Muscle of arm (tissue), 12 donors: ENCODE results near the gene ADIPOR2. TPM values are rescaled to one million over a fixed set of nuclear protein-coding genes. Genes with fewer than 3 reads are reported as not detected.
"Not testable (repeated sequence)": the region's sequence is repeated elsewhere in the genome, so short reads cannot be mapped to it uniquely, and the experiment has no call there.

ENCODE experiments used
- DNase-seq: peaks from one replicate; pipeline ENCODE4 v3.0.0-alpha.2; 2013
- polyA plus RNA-seq, 12 donors: library from polyadenylated mRNA; unstranded; fragments of 120-200 nt; gene quantifications; one replicate each; pipeline ENCODE4 v1.2.1, GENCODE V29; 2013; ENCODE audit not compliant: insufficient read length in 12 of 12

The ADIPOR2 gene
- polyA plus RNA-seq, 12 donors, result 17.3 to 30.6 (median 26.6) TPM; not detected in 1

DNA sequence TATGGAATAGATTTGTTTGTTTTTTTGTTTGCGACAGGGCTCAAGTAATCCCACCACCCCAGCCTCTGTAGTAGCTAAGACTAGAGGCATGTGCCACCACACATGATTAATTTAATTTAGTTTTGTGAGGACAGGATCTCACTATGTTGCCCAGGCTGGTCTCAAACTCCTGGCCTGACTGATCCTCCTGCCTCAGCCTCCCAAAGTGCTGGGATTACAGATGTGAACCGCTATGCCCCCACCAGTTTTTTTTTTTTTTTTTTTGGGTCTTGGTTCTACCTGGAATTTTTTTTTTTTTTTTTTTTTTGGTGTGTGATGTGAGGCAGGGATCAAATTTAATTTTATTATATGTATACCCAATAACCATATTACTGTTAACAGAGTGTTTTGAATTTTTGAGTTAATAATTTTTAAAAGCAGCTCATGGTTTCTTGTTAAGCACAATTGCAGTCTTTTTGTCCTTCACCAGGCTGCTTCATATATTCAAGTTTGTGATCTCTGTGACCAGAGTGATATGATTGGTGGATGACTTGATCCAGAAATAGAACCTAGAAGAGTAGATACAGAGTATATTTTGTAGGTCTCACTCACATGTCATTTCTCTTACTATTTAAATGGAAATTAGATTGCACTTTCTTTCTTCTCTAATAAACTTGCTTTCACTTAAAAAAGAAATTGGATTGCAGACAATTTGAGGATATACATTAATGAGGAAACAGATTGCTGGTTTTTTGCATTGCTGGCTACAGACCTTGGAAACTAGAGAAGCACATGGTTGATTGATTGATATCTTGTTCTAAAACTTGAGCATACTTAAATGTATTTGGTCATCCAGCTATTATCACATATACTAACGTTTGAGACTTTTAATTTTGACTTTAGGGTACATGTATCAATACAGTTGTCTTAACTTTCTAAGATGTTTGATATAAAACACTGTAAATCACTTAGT, 13.2 kb downstream of the ADIPOR2 start:
- no peak for DNase-seq

DNA sequence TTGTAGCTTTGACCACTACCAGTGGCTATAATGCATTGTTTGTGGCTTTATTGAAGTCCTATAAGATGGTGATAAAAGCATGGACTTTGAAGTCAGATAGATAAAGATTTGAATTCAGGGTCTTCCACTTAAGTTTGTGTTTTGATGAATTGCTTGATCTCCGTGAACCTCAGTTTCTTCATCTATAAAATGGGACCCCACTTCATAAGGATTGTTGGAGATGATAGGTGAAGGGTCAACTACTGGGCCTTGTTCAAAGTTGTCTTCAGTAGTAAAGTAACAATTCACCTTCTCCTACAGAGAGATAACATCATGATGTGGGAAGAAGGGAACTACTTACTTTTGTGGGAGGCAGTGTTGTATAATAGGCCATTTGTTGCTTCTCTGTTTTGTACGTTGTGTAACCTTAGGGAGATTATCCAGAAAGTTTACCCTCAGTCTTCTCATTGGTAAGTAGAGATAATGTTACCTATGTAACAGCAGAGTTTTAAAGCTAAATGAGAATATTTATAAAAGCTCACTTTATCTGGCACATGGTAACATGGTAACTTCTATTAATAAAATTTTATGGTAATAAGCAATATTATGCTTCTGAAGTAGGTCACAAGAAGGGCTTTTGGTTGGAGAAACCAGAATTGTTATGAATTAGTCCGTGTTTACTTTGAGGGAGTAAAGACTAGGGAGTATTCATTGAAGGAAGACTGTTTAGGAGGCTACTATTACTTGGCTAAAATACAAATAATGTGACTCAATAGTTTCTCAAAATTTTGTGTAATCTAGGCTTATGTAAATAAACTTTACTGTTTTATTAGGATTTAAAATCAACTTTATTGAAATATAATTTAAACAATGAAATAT, 15.1 kb downstream of the ADIPOR2 start:
- no peak for DNase-seq

DNA sequence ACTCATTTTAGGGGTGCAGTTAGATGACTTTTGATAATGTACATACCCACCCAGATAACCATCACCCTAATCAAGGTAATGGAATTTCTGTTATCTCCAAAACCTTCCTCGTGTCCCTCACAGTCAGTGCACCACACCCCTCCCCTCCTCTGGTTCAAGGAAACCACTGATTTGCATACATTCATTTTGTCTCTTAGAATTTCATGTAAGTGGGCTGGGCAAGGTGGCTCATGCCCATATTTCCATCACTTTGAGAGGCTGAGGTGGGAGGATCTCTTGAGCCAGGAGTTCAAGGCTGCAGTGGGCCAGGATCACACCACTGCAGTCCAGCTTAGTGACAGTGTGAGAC, 15.7 kb downstream of the ADIPOR2 start:
- DNase-seq, result no peak

DNA sequence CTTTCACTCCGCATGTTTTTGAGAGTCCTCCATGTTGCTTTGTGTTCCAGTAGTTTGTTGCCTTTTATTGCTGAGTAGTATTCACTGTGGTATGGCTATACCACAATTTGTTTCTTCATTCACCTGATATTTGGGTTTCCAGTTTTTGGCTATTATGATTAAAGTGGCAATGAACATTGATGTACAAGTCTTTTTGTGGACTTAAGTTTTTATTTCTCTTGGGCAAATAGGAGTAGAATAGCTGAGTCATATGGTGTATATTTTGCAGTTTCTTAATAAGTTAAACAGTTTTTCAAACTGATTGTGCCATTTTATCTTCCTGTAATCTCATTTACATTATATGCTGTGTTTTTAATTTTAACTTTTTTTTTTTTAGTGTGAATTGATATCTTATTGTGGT, 16.2 kb downstream of the ADIPOR2 start:
- DNase-seq, result no peak

DNA sequence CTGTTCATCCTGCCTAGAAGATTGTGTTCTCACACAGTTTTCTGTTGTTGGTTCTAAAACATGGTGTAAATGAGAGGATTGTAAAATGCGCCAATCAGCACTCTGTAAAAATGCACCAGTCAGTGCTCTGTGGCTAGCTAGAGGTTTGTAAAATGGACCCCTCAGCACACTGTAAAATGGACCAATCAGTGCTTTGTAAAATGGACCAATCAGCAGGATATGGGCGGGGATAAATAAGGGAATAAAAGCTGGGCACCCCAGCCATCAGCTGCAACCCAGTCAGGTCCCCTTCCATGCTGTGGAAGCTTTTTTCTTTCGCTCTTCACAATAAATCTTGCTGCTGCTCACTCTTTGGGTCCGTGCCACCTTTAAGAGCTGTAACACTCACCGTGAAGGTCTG, 19.1 kb downstream of the ADIPOR2 start:
- not testable (repeated sequence) for DNase-seq

DNA sequence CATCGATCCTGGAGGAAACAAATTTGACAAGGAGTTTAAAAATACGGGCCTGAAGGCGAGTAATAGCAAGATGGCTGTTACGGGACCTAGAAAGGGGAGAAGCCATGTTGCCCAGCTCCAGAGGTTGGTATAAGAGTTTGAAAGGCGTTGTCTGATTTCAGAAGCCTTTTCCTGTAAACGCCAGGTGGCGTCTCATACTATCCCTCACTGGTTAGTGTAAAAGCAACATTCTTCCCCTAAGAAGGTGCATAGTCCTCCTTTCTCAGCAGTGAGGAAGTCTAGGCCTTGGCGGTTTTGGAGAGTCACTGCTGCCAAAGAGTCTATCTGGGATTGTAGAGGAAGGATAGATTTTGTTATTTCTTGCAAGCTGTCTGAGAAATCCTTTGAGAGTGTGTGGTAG, 20.0 kb downstream of the ADIPOR2 start:
- DNase-seq, result not testable (repeated sequence)

DNA sequence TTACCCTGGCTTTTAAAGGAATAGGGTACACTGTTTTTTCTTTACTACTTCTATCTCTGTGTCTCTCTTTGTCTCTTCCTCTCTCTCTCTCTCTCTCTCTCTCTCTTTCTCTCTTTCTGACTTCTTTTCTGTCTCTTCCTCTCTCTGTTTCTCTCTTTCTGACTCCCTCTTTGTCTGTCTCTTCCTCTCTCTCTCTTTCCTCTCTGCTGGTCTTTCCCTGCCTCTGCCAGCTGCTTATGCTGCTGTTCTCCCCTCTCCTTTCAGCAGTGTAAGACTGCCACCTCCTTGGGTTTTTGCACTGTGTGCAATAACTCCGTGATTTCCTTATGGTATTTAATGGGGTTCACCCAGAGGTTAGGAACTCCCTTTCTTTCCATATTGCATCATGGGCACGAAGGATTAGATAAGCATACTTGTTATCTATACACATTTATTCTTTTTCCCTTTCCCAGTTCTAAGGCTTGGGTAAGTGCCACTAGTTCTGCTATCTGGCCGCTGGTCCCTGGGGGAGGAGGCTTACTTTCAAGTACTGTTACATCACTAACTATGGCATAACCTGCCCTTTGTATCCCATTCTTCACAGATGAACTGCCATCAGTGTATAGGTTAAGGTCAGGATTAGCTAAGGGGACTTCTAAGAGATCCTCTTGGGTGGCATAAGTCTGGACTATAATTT, 20.8 kb downstream of the ADIPOR2 start:
- DNase-seq, result not testable (repeated sequence)

GRCh38 chr12:1712305-1712704, 21.4 kb downstream of the ADIPOR2 start:
- DNase-seq, result not testable (repeated sequence)

DNA sequence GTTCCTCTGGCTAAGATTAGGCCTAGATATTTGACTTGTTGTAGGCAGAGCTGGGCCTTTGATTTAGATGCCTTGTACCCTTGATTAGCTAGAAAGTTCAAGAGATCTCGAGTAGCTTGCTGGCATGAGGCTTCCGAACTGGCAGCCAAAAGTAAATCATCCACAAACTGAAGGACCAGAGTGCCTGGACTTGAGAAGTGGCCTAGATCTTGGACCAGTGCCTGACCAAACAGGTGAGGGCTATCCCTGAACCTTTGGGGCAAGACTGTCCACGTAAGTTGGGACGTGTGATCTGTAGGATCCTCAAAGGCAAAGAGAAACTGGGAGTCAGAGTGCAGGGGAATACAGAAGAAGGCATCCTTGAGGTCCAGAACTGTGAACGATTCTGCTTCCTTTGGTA, 22.0 kb downstream of the ADIPOR2 start:
- not testable (repeated sequence) for DNase-seq

DNA sequence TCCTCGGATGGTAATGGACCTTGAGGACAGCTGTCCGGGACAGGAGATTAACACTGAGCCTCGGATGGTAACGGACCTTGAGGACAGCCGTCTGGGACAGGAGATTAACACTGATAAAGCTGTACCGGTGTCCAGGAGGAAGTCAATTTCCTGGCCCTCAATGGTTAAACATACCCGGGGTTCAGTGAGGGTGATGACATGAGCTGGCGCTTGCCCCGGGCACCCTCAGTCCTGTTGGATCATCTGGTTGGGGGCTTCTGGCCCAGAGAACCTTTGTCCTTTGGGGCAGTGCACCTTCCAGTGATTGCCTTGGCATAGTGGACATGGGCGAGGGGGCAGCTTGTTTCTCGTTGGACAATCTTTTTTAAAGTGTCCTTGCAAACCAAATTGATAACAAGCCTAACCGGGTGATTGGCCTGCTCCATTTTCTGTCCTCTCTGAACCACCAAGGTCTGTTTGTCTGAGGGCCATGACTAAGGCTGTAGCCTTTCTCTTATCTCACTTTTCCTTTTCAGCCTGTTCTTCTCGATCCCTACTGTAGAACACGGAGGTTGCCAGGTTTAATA, 23.0 kb downstream of the ADIPOR2 start:
- not testable (repeated sequence) for DNase-seq

DNA sequence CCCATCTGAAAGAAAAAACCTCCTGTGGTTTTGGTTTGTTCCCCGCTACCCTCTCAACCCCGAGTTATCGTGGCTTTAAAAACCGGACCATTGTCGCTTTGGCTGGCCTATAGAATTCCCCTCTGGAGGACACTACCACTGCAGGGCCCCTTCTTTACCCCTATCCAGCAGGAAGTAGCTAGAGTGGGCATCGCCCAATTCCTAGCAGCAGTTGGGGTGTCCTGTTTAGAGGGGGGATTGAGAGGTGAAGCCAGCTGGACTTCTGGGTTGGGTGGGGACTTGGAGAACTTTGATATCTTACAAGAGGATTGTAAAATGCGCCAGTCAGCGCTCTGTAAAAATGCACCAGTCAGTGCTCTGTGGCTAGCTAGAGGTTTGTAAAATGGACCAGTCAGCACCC, 24.6 kb downstream of the ADIPOR2 start:
- DNase-seq, result not testable (repeated sequence)

DNA sequence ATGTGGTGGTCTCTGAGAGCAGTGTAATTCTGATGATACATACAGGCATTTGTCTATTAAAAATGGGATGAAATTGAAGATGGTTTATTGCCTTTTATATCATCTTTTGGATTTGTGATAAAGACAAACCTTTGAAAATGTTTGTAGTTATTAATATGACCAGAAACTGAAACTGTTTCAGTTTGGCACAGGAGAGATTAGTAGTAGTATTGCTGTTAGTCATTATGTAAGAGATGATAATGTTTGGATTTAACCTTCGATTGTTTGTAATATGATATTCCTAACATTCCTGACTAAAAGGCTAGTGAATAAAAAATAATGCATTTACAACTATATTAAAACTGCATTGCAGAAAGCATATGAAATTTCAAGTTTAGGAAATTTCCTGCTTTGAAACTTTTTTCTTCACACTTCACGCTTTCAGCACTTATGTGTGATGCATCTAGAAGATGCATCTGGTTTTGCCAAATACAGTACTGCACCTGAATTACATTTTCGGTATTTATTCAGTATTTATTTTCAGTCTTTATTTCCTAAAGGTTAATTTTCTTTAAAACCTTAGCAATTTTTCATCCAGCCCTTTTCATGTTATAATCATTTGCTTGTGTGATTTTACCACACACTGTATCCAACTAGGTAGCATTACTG, 25.5 kb downstream of the ADIPOR2 start:
- DNase-seq, result no peak

DNA sequence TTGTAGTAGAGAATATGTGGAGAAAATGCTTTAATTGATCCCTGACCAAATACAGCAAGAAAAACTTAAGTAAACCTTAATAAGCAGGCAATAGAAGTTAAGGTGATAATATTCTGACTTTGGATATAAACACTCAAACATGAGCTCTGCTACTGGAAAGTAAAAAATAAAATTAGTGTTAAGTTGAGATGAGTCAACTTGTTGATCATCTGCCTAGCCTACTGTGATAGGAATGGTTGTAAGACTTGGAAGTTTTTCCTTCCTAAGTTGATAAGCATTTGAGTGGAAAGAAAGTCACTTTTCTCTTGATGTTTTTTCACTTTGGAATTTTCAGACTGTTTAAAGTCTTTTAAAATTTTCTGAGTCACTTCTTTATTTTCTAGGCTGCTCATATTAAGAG, 26.0 kb downstream of the ADIPOR2 start:
- DNase-seq, result no peak

GRCh38 chr12:1719139-1719538, 28.3 kb downstream of the ADIPOR2 start:
- DNase-seq, result no peak

- DNase-seq, result no peak
These were observed 29.6 kb downstream of the ADIPOR2 start for GRCh38 chr12:1720494-1720893.

GRCh38 chr12:1723721-1724120, 32.9 kb downstream of the ADIPOR2 start:
- DNase-seq, result no peak

DNA sequence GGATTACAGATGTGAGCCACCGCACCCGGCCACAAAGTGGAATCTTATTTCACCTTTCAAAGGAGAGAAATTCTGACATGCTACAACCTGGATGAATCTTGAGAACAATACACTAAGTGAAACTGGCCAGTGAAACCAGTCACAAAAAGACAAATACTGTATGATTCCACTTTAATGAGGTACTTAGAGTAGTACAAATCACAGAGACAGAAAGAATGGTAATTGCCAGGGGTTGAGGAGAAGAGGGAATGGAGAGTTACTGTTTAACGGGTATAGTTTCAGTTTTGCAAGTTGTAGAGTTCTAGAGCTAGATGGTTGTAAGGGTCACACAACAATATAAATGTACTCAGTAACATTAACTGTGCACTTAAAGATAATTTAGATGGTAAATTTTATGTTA, 33.4 kb downstream of the ADIPOR2 start:
- no peak for DNase-seq

- no peak for DNase-seq
These were observed 35.9 kb downstream of the ADIPOR2 start for GRCh38 chr12:1726753-1727152.

DNA sequence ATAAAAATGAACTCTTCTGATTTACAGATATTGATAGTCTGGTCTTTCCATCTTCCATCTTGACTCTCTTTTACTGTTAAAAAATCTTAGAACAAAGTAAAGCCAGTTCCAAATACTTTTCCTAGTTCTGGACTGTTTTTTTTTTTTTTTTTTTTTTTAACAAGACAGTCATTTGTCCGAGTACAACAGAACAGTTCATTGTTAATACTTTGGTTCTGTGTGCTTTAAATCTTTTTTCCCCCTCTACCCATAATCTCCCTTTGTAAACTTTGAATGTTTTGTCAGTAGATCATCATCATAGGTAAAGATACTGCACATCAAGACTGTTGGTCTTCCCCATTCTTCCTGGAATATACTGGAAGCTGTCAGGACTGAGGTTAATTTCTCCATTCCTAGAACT, 38.0 kb downstream of the ADIPOR2 start:
- DNase-seq, result no peak

DNA sequence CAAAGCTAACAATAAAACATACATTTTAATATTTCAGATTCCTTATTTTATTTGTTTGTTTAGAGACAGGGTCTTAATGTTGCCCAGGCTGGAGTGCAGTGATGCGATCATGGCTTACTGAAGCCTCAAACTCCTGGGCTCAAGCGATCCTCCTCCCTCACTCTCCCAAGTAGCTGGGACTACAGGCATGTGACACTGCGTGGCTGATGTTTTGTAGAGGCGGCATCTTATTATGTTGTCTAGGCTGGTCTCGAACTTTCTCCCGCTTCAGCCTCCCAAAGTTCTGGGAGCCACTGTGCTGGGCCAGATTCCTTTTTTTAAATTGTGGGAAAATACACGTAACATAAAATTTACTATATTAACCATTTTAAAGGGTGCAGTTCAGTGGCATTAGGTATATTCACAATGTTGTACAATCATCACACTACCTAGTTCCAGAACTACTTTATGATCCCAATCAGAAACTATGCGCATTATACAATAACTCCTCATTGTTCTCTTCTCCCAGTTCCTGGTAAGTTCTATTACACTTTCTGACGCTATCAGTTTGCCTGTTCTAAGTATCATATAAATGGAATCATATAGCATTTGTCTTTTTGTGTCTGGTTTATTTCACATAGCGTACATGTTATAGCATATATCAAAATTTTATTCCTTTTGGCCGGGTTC, 40.3 kb downstream of the ADIPOR2 start:
- no peak for DNase-seq

- DNase-seq, result not testable (repeated sequence)
These were observed 40.8 kb downstream of the ADIPOR2 start for GRCh38 chr12:1731688-1732078.
